Midbrain (tissue), 1 donor: ENCODE data around the gene SLC9B1.

Source experiments
- DNase-seq: peaks from one replicate; lab custom pipeline; 2025; lab: John Stamatoyannopoulos, UW

Gene SLC9B1, protein sequence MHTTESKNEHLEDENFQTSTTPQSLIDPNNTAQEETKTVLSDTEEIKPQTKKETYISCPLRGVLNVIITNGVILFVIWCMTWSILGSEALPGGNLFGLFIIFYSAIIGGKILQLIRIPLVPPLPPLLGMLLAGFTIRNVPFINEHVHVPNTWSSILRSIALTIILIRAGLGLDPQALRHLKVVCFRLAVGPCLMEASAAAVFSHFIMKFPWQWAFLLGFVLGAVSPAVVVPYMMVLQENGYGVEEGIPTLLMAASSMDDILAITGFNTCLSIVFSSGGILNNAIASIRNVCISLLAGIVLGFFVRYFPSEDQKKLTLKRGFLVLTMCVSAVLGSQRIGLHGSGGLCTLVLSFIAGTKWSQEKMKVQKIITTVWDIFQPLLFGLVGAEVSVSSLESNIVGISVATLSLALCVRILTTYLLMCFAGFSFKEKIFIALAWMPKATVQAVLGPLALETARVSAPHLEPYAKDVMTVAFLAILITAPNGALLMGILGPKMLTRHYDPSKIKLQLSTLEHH

DNA sequence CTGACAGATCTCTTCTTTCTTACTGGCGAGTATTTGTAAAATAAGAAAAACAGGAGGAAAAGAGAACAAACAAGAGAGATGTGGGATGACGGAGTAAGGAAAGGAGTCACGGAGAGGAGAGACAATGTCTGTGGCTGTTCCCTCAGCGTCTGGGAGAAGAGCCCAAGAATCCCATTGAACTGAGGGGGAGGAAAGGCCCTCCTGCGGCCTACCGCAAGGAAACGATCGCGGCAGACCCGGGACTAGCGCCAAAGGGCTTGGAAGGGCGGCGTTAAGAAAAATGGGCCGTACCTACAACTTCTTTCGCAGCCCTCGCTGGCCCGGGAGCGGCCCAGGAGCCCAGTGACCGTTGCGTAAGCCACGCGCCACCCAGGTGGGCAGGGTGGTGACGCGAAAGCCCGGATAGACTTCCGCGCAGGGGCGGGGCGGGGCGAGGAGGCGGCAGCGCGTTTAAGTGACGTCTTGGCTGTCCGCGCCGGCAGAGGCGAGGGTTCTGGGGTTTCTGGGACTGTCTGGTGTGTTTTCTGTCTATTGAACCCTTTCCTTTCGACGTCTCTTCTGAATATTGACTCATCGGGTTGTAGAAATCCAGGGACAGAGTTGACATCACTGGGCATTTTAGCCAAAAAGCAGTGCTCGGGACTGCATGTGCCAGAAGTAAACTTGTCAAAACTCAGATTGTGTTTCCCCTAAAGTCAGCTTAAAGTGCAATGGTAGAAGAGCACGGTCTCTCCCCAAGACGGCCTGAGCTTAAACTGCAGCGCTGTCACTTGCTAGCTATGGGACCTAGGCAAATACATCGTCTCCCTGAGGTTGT, at the start of gene SLC9B1:
TSS of gene SLC9B1 (minus strand) at position 398 of the 817 bp plus-strand sequence. CDS start 27,994 bp downstream, outside the sequence.
- DNase-seq = peak; percentile 87

DNA sequence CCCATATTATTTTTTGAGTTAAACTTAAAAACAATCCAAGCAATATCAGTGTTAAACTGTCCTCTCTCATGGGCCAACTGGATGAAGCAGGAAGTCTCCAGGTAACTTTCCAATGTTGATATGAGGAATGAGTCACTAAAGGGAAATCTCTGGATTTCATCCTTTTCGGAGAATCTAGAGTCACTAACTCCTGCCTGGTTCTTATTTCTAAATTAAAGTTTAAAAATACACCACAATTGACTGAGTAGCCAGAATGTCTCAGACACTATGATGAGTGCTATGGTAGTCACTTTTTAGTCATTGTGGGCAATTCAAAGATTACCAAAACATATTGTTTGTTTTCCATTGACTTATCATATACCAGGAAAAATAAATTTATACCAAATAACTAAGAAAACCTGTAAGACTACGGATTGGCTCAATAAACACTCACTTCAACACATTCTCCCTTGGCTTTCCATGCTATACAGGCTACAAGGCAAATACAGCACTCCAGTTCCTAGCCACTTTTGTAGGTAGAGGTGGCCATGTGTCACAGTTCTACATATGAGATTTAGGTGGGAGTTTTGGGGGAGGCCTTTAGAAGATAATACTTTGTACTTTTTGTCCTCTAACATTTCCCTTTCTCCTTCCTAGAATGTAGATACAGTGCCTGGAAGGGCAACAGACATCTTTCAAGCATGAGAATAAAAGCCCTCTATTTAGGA, 48.5 kb upstream of the SLC9B1 start:
- no peak for DNase-seq

DNA sequence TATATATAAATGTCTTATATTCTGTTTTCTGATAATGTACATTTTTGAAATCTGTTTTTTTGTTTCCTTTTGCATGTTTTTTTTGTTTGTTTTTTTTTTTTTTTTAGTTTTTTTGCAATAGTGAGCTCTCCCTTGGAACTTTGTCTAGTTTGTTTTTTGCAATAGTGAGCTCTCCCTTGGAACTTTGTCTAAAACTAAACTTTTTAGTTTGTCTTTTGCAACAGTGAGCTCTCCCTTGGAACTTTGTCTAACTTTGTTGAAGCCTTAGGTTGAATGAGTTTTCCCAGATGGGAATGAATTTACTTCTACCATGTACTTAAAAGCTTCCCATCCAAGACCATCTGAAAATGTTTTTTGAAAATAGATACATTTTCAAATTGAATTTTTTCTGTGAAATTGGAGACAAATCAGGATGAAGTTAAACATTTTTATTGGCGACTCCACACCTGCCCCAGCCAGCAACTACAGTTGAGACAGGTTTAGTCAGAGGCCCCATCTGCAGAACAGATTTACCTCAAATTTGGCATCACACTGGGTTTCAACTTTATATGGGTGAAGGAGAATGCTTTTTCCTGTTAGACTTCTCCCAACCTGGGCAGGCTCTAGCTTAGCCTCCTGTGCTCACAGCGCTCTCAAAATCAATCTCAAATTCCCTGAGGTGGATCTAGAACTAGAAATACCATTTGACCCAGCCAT, 41.1 kb upstream of the SLC9B1 start:
- no peak for DNase-seq

DNA sequence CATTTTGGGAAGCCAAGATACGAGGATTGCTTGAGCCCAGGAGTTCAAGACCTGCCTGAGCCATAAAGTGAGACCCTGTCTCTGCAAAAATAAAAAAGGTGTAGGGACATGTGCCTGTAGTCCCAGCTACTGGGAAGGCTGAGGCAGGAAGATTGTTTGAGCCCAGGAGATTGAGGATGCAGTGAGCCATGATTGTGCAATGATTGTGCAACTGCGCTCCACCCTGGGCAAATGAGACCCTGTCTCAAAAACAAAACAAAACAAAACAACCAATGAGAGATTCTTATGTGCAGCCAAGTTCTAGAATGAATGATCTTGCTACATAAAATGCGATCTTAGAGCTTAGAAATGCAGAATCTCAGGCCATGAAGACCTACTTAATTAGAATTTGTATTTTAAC, 34.5 kb upstream of the SLC9B1 start:
- DNase-seq = no peak

DNA sequence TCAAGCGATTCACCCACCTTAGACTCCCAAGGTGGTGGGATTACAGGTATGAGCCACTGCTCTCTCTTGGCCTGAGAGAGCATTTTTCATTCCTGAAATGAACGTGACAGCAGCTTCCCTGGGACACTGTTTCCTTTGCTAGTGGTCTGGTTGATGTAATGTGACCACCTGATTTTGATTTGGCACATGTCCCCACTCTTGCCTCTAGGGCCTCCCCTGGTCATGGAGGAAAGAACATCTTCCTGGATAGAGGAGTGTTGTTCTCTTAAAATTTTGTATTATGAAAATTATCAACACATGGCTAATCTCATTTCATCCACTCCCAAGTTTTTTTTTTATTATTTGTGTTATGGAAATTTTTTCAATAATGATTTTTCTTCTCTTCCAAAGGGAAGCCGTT, 33.3 kb upstream of the SLC9B1 start:
- no peak for DNase-seq

DNA sequence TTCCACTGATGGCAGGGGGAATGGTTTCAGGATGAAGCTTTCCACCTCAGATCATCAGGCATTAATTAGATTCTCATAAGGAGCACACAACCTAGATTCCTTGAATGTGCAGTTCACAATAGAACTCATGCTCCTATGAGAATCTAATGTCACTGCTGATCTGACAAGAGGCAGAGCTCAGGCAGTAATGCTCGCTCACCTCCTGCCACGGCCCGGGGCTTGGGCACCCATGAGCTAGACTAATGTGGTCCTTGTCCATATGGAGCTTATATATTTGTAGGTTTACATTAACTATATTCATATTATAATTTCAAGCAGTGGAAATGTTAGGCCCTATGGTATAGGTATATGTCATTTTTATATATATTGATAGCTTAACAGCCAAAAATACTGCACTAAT, 32.6 kb upstream of the SLC9B1 start:
- no peak for DNase-seq

DNA sequence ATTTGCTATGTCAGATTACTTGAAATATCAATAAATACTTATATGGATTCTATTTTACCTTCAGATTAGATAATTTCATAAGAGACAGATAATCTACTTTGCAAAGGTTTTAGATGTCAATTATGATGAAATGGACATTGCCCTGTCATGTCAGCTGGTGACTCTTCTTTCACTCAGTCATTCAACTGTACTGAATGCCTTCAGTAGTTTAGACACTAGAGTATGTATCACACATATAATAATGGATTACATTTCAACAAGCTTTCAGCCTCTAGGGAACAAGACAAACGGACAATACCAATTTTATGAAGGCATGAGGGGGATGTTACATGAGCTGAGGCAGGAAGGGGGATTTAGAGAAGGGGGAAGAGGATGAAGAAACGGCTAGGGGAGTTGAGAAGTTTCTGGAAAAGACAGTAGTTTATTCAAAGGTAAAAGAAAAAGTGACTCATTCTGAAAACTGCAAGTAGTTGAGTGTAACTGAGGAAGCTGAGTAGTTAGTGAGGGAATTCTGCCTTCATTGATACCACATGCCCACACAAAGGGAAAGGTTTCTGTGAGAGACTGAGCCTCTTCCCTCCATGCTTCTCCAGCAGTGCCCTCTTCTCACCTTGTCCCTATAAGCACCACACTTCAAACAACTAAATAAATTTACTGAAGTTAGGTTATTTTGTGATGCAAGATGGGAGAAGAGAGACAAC, 31.4 kb upstream of the SLC9B1 start:
- DNase-seq = no peak

DNA sequence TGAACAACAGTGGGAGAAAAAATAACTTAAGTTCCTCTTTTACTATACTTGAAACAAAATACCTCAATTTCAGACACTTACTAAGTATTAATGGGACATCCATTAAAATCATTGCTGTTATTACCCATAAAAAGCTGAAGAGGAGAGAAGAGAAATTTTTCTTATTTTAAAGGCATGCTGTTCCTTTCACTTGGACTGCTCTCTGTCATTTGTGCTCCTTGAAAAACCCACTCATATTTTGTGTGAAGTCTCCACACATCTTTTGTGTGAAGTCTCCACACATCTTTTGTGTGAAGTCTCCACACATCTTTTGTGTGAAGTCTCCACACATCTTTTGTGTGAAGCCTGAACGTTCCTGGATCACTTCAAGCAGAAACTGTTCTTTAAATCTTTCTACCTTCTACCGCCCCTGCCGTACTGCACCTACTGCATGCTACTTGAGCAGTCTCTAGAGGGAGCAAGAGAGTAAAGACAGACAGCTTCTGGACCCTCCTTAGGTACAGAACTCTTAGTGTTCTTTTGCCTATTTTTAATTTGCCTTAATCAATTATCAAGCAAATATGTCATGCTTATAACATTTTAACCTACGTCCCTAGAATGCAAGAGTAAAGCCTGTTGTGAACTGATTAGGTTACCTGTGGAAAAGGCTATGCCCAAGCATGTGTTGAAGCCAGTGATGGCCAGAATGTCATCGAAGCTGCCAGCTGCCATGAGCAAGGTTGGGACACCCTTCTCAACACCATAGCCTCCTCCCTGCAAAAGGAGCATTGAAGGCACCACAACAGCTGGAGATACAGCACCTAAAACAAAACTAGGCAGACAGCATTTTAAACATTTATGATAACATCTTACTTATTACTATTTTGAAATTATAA, 27.1 kb upstream of the SLC9B1 start:
- peak; percentile 23 for DNase-seq

DNA sequence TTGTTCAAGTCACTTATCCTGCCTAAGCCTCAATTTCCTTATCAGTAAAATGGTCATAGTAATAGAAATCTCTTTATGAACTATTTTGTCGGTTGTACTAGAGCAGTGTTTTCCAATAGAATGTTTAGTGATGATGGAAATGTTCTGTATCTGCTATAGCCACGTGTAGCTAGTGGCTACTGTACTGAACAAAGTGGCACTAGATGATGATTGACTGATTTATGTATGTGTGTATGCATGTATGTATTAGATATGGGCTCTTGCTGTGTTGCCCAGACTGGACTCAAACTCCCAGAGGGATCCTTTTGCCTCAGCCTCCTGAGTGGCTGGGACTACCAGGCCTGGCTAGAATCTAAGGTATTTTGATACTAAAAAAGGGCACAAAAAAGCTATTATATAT, 24.7 kb upstream of the SLC9B1 start:
- no peak for DNase-seq

DNA sequence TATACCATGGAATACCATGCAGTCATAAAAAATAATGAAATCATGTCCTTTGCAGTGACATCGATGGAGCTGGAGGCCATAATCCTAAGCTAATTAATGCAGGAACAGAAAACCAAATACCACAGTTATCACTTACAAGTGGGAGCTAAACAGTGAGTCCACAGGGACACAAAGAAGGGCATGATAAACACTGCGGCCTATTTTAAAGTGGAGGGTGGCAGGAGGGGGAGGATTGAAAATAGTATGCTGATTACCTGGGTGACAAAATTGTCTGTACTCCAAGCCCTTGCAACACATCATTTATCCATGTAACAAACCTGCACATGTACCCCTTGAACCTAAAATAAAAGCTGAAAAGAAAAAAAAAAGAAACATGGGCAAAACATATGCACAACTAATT, 16.7 kb upstream of the SLC9B1 start:
- no peak for DNase-seq

DNA sequence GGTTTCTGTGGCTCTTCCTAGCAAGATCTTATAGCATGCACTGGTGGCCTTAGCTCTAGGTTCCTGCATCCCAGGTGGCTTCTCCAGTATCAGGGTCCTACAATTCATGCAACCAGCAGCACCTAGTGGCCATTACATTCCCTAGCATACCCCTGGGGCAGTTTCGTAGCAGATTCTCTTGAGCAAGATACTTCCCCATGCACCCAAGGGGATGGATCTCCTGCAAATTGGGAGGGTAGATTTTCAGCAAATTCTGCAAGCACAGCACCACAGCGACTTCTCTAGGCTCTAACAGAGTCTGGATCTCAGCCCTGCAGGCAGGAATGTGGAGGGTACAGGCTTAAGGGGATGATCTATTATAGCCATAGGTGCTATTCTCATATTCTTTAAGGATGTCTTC, 13.1 kb upstream of the SLC9B1 start:
- DNase-seq = no peak

DNA sequence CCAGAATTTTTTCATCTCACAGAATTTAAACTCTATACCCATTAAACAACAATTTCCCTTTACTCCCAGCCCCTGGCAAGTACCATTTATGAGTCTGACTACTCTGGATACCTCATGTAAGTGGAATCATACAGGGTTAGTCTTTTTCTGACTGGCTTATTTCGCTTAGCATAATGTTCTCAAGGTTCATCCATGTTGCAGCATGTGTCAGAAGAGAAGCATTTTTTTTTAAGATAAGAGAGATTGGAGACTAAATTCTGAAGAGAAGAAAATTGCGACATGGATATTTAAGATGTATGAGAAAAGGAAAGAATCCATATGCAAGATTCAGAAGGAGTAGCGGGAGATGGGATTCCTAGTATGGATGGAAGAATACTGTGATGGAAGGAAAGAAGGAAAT, 11.3 kb upstream of the SLC9B1 start:
- no peak for DNase-seq

DNA sequence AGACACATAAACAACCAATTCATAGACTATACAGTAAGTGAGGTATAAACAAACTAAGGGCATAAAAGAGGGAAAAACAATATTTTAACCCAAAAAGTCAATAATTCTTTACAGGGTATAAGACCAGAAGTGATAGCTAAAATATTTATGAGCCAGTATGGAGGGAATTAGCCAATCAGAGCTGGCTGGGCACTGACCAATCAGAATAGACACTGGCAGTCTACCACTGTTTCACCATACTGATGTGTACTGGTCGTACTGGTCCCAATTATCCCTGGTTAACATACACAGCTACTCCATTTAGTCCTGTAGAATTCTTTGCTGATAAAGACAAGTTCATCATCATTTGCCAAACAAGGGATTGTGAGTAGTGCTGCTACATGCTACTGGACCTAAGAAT, 9.8 kb upstream of the SLC9B1 start:
- no peak for DNase-seq

DNA sequence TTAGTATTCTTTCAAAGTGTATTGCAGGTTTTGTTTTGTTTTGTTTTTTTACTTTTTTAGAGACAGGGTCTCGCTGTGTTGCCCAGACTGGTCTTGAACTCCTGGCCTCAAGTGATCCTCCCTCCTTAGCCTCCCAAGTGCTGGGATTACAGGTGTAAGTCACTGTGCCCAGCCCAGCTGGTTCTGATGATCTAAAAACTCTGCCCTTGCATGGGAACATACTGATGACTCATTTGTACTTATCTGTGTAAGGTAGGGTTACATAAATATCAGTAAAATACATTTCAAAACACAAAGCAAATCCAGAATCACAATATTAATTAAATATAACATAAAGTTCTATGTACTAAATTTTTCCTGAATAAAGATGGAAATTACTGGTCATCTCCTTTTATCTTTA, 7.4 kb upstream of the SLC9B1 start:
- DNase-seq = no peak

DNA sequence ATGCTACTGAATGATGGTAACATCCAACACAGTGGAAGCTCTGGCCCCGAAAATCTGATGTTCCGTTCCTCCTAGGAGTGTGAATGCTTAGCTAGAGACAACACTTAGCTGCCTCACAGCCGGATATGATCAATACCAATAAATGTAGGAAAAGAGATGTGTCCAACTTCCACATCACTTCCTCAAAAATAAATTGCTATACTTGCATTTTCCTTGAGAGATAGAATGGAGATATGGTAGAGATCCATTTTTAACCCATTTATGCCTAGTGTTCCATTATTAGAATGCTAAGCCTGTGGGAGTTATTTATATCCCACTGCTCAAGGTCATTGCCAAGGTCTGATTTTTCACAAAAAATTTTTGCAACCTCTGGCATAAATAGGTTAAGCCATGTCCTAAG, 5.5 kb upstream of the SLC9B1 start:
- DNase-seq = no peak

DNA sequence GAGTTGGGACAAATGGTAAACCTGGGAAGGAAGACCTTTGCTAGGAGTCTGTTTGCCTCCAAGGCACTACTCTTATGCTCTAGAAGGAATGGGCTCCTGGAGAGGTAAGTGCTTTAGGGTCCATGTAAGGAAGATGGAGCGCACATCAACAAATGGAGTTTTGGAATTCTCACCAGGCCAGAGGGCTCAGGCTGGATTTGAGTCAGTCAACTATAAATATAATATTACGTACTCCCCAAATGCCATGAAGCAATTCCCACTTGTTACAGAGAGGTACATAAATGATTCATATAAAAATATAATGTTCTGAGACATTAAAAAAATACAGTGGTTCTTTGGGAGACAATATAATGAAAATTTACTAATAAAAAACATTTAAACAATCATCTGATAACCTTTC, 1.6 kb upstream of the SLC9B1 start:
- no peak for DNase-seq

DNA sequence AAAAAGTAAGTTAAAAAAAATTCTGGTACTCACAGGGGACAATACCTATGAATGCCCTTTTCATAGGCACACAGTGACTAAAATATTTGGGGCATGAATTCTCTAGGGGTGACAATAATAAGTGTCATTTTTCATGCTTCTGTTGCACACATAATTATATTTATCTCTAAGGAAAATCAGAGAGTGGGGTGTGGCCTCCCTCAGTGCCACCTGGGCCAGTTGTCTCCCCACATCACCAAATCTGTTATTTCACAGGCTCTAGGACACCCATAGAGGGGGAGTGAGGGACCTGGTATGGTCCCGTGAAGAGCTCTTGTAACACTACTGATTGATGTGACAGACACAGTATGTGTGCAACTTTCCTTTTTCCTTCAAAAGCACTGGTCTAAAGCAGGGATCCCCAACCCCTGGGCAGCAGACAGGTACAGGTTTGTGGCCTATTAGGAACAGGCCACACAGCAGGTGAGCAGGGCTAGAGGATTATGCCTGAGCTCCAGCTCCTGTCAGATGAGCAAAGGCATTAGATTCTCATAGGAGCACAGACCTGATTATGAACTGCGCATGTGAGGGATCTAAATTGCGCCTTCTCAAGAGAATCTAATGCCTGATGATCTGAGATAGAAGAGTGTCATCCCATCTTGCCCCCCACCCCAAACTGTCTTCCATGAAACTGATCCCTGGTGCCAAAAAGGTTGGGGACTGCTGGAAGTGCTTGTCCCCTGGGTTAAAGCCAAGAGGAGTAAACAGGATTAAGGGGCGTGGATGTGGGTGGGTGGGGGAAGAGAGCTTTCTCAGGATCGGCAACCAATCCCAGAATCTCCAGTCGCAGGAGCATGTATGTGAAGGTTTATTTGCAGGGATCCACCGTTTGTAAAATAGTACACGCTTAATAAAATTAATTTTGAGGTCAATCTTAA, 856 bp downstream of the SLC9B1 start:
- no peak for DNase-seq

DNA sequence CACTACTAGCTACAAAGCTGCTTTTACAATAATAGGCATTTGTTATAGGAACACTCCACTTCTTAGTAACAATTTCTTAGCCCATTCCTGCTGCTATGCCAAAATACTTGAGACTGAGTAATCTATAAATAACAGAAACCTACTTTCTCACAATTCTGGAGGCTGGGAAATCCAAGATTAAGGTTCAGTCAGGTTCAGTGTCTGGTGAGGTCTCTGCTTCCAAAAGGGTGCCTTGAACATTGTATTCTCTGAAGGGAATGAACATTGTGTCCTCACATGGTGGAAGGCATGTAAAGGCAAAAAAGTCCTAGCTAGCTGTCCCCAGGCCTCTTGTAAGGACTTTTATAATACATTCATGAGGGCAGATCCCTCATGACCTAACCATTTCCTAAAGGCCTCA, 7.0 kb downstream of the SLC9B1 start:
- no peak for DNase-seq

DNA sequence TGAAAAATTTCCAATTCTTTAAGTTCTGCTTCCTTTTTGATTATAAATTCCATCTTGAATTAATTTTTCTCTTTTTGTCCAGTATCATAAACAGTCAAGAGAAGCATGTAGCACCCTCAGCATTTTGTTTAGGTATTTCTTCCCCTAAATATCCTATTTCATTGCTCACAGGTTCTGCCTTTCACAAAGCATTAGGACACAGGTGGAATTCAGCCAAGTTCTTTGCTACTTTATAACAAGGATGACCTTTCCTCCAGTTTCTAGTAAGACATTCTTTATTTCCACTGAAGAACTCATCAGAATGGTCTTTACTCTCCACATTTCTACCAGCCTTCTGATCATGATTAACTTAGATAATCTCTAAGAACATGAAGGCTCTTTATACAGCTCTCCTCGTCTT, 7.4 kb downstream of the SLC9B1 start:
- DNase-seq = peak; percentile 46
